HEK293T (cell line): ENCODE data around the gene SLC28A1.

Source experiments
- CTCF ChIA-PET: fragments of 350-600 bp; formaldehyde crosslinking; extraction: SDS; loops from one replicate; lab custom pipeline; 2021; ENCODE audit warnings: antibody characterized with exemption, inconsistent platforms; lab: Yijun Ruan, JAX
- POLR2A ChIA-PET: fragments of 350-600 bp; formaldehyde crosslinking; extraction: SDS; loops from one replicate; lab custom pipeline; 2020; ENCODE audit warnings: antibody characterized with exemption, inconsistent platforms; lab: Yijun Ruan, JAX
- DNase-seq: peaks from one replicate; pipeline ENCODE4 v3.0.0; 2012; ENCODE audit warnings: mixed read lengths; ENCODE audit errors: extremely low spot score
- ARNT ChIP-seq: fragments of 450-650 bp; IDR thresholded peaks from 2 replicates; pipeline ENCODE4 v1.6.1; 2017; ENCODE audit warnings: mild to moderate bottlenecking
- BHLHE40 ChIP-seq: fragments of 450-650 bp; IDR thresholded peaks from 2 replicates; pipeline ENCODE4 v1.6.1; 2016; ENCODE audit warnings: mild to moderate bottlenecking, moderate library complexity, borderline replicate concordance
- CTBP1 ChIP-seq: fragments of 450-650 bp; IDR thresholded peaks from 2 replicates; pipeline ENCODE4 v1.6.1; 2016; ENCODE audit warnings: borderline replicate concordance
- ELF4 ChIP-seq: fragments of 450-650 bp; IDR thresholded peaks from 2 replicates; pipeline ENCODE4 v1.6.1; 2017; ENCODE audit warnings: antibody characterized with exemption
- FOXA1 ChIP-seq: fragments of 450-650 bp; IDR thresholded peaks from 2 replicates; pipeline ENCODE4 v1.6.1; 2016; ENCODE audit warnings: mild to moderate bottlenecking
- FOXK2 ChIP-seq: fragments of 450-650 bp; IDR thresholded peaks from 2 replicates; pipeline ENCODE4 v1.6.1; 2016; ENCODE audit warnings: mild to moderate bottlenecking
- FOXM1 ChIP-seq: fragments of 450-650 bp; IDR thresholded peaks from 2 replicates; pipeline ENCODE4 v1.6.1; 2017; ENCODE audit warnings: mild to moderate bottlenecking, borderline replicate concordance
- HDGF ChIP-seq: fragments of 450-650 bp; IDR thresholded peaks from 2 replicates; pipeline ENCODE4 v1.6.1; 2017; ENCODE audit warnings: antibody characterized with exemption, borderline replicate concordance
- L3MBTL2 ChIP-seq: fragments of 450-650 bp; conservative IDR thresholded peaks from 2 replicates; pipeline ENCODE4 v1.6.1; 2016; ENCODE audit warnings: mild to moderate bottlenecking
- LEF1 ChIP-seq: fragments of 450-650 bp; IDR thresholded peaks from 2 replicates; pipeline ENCODE4 v1.6.1; 2017; ENCODE audit warnings: mild to moderate bottlenecking, borderline replicate concordance
- NFRKB ChIP-seq: fragments of 450-650 bp; IDR thresholded peaks from 2 replicates; pipeline ENCODE4 v1.6.1; 2016; ENCODE audit warnings: mild to moderate bottlenecking, moderate library complexity
- SP1 ChIP-seq: fragments of 450-650 bp; IDR thresholded peaks from 2 replicates; pipeline ENCODE4 v1.6.1; 2017
- SUZ12 ChIP-seq: fragments of 450-650 bp; IDR thresholded peaks from 2 replicates; pipeline ENCODE4 v1.6.1; 2016; ENCODE audit warnings: mild to moderate bottlenecking
- TARDBP ChIP-seq: fragments of 450-650 bp; IDR thresholded peaks from 2 replicates; pipeline ENCODE4 v1.6.1; 2016
- ZNF384 ChIP-seq: fragments of 450-650 bp; IDR thresholded peaks from 2 replicates; pipeline ENCODE4 v1.6.1; 2016
- TF ChIP-seq, protein P1 (sequence below): fragments of 450-650 bp; IDR thresholded peaks from 2 replicates; pipeline ENCODE4 v1.6.1; 2016

SLC28A1 gene

DNA sequence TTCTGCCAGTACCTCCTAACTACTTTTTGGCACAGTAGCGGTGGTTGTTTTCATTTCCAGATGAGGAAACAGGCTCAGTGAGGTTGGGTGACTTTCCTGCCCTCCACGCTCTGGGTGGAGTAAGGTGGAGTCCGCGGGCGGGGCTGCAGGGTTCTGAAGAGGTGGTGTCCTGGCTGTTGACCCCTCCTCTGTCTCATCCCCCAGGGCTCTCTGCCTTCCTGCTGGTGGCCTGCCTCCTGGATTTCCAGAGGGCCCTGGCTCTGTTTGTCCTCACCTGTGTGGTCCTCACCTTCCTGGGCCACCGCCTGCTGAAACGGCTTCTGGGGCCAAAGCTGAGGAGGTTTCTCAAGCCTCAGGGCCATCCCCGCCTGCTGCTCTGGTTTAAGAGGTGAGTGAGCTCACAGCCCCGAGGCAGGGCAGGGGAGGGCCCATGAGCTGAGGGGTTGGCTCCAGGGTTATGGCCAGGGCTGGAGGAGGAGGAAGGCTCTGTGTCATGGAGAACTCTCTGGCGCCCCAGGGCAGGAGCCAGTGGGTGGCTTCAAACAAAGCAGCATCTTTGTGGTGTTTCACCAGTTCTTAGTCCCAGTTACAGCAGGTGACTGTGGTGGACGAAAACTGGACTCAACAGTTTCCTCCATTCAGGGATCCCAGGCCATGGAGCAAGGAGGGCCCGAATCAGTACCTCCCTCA, 10.4 kb downstream of the SLC28A1 start:
- TF ChIP-seq, protein P1, sequence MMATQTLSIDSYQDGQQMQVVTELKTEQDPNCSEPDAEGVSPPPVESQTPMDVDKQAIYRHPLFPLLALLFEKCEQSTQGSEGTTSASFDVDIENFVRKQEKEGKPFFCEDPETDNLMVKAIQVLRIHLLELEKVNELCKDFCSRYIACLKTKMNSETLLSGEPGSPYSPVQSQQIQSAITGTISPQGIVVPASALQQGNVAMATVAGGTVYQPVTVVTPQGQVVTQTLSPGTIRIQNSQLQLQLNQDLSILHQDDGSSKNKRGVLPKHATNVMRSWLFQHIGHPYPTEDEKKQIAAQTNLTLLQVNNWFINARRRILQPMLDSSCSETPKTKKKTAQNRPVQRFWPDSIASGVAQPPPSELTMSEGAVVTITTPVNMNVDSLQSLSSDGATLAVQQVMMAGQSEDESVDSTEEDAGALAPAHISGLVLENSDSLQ: no peak
- no peak for TF ChIP-seq TARDBP
- TF ChIP-seq FOXK2: no peak
- no peak for TF ChIP-seq SUZ12
- TF ChIP-seq HDGF: no peak
- no peak for TF ChIP-seq ELF4
- no peak for TF ChIP-seq FOXA1
- TF ChIP-seq FOXM1: no peak
- TF ChIP-seq BHLHE40: no peak
- TF ChIP-seq ZNF384: no peak
- TF ChIP-seq ARNT: no peak
- no peak for TF ChIP-seq L3MBTL2
- DNase-seq: no peak
- CTCF ChIA-PET: no interaction called here
- POLR2A ChIA-PET: no interaction called here

DNA sequence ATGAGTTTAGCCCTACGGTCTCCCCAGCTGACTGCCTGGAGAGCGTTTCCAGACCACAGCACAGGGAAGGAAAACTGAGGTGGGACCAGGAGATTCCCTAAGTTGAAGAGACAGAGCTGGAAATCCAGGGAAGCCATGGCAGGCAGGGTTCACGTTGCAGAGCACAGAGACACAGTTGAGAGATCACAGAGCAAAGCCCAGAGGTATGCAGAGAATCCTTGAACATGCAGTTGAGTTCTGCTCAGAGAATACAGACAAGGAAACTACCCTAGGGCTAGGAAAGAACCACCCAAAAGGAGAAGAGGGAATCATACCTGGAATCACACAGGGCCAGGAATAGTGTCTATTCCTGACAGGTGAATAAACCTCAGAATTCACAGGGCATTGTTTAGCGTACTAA, 14.3 kb downstream of the SLC28A1 start:
- CTCF ChIA-PET: interaction anchor here (0.5 kb wide), 1 partner anchor 276 kb away, joined by 3 read pairs; no protein-coding TSS in a partner anchor
- POLR2A ChIA-PET: no interaction called here
- TF ChIP-seq, protein P1: no peak
- TF ChIP-seq FOXK2: no peak
- TF ChIP-seq NFRKB: no peak
- TF ChIP-seq LEF1: no peak
- TF ChIP-seq FOXA1: no peak
- TF ChIP-seq SUZ12: no peak
- TF ChIP-seq BHLHE40: no peak
- TF ChIP-seq CTBP1: no peak
- TF ChIP-seq ARNT: no peak
- TF ChIP-seq SP1: no peak
- TF ChIP-seq HDGF: no peak
- TF ChIP-seq TARDBP: no peak
- TF ChIP-seq FOXM1: no peak
- no peak for TF ChIP-seq ZNF384
- no peak for TF ChIP-seq L3MBTL2
- TF ChIP-seq ELF4: no peak
- no peak for DNase-seq

DNA sequence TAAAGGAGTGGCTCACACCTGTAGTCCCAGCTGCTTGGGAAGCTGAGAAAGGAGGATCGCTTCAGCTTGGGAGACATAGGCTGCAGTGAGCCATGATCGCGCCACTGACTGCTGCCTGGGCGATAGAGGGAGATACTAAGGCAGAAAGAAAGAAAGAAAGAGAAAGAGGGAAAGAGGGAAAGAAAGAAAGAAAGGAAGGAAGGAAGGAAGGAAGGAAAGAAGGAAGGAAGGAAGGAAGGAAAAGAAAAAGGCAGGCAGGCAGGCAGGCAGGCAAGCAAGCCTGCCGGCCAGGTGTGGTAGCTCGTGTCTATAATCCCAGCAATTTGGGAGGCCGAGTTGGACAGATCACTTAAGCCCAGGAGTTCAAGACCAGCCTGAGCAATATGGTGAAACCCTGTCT, 15.3 kb downstream of the SLC28A1 start:
- POLR2A ChIA-PET: no interaction called here
- TF ChIP-seq, protein P1: no peak
- no peak for DNase-seq
- CTCF ChIA-PET: no interaction called here

DNA sequence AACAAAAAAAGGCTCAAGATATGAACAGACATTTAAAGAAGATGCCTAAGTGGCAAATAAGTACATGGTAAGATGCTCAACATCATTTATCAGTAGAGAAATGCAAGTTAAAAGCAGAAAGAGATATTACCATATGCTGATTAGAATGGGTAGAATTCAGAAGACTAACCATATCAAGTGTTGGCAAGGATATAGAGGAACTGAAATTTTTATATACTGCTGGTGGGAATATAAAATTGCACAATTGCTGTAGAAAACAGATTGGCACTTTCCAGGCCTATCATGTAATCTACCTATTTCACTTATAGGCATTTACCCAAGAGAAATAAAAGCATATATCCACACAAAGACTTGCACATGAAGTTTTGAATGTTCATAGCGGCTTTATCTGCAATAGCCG, 17.1 kb downstream of the SLC28A1 start:
- ChIA-PET CTCF (no interaction called here), POLR2A (no interaction called here)
- TF ChIP-seq FOXK2 (no peak), FOXA1 (no peak), CTBP1 (no peak), SP1 (no peak), ELF4 (no peak), BHLHE40 (no peak)
- TF ChIP-seq, protein P1: no peak
- no peak for DNase-seq

DNA sequence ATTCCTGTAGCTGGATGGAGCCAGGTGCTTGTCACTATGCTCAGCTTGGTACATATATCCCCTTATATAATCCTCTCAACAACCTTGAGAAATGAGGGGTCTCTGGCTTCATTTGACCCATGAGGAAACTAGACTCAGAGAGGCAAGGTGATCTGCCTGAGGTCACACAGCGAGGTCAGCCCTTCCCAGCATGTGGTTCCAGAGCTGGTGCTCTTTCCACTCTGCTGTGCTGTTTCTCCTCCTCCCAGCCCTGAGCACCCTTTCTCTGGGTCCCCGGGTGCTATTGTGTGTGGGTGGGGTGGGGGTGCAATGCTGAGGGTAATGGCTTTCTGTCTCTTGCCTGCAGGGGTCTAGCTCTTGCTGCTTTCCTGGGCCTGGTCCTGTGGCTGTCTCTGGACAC, 19.3 kb downstream of the SLC28A1 start:
- TF ChIP-seq ARNT (no peak), FOXK2 (no peak), LEF1 (no peak), BHLHE40 (no peak), ZNF384 (no peak), HDGF (no peak), TARDBP (no peak), ELF4 (no peak), SP1 (no peak), NFRKB (no peak), CTBP1 (no peak), FOXM1 (no peak), FOXA1 (no peak), L3MBTL2 (no peak), SUZ12 (no peak)
- TF ChIP-seq, protein P1: no peak
- CTCF ChIA-PET: interaction anchor here (0.6 kb wide), 1 partner anchor 39 kb away, joined by 3 read pairs; no protein-coding TSS in a partner anchor
- POLR2A ChIA-PET: interaction anchor here (1.0 kb wide), 1 partner anchor 27 kb away, joined by 3 read pairs; no protein-coding TSS in a partner anchor
- DNase-seq: no peak

DNA sequence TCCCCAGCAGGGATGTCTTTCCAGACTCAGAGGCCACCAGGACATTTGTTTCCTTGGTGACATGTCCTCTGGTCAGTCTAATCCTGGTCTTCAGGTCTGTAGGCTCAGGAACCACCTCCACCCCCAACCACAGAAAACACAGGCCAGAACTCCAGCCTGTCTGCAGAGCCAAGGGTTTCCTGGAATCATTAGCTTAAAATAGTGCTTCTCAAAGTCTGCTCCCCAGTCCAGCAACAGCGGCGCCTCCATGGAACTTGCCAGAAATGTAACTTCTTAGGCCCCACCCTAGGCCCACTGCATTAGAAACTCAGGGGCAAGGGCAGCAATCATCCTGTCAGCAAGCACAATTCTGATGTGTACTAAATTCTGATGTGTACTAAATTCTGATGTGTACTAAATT, 20.0 kb downstream of the SLC28A1 start:
- TF ChIP-seq FOXM1: no peak
- TF ChIP-seq ZNF384: no peak
- no peak for TF ChIP-seq FOXA1
- TF ChIP-seq L3MBTL2: no peak
- TF ChIP-seq BHLHE40: no peak
- TF ChIP-seq FOXK2: no peak
- TF ChIP-seq ELF4: no peak
- TF ChIP-seq CTBP1: no peak
- no peak for TF ChIP-seq LEF1
- TF ChIP-seq TARDBP: no peak
- TF ChIP-seq SUZ12: no peak
- no peak for TF ChIP-seq ARNT
- ChIA-PET CTCF (no interaction called here), POLR2A (no interaction called here)
- no peak for DNase-seq
